GM12878 (cell line): Measurements from ENCODE around the gene SUPT3H.

Experiments used
- CBX5 ChIP-seq: sonication (generic); IDR thresholded peaks from 2 replicates; pipeline ENCODE4 v1.6.1; 2016; ENCODE audit warnings: low read depth, moderate library complexity, mild to moderate bottlenecking, inconsistent platforms
- CREB1 ChIP-seq: IDR thresholded peaks from 2 replicates; pipeline ENCODE4 v1.6.1; 2012; ENCODE audit warnings: low read depth, mild to moderate bottlenecking, inconsistent platforms
- EP300 ChIP-seq, 2 experiments: fragments of 150-350 bp in 1 of 2; IDR thresholded peaks; 2 replicates each; pipeline ENCODE4 v1.6.1; 2011 to 2012; ENCODE audit warnings: low read depth in 2 of 2, low read length in 2 of 2, borderline replicate concordance in 1 of 2, improper control_type of control experiment in 1 of 2, inconsistent platforms in 1 of 2; ENCODE audit not compliant: control insufficient read depth in 1 of 2
- KDM1A ChIP-seq: fragments of 200-600 bp; sonication (generic); IDR thresholded peaks from 2 replicates; pipeline ENCODE4 v1.6.1; 2016; ENCODE audit warnings: borderline replicate concordance
- POLR2AphosphoS2 ChIP-seq: IDR thresholded peaks from 2 replicates; pipeline ENCODE4 v1.6.1; 2011; ENCODE audit warnings: low read depth, mild to moderate bottlenecking, low read length, improper control_type of control experiment, moderate library complexity
- SMAD1 ChIP-seq: fragments of 450-650 bp; IDR thresholded peaks from 2 replicates; pipeline ENCODE4 v1.6.1; 2018; ENCODE audit warnings: mild to moderate bottlenecking, low read depth; ENCODE audit not compliant: partially characterized antibody
- TF ChIP-seq, protein P1 (sequence below), 3 experiments: IDR thresholded peaks in 2 of 3; conservative IDR thresholded peaks in 1 of 3; 2 replicates each; pipeline ENCODE4 v1.5.1; 2011; ENCODE audit warnings: low read depth in 3 of 3, low read length in 3 of 3, mild to moderate bottlenecking in 3 of 3, control low read depth in 2 of 3, moderate library complexity in 2 of 3, inconsistent platforms in 1 of 3, mixed read lengths in 1 of 3; ENCODE audit not compliant: control insufficient read depth in 2 of 3, insufficient read depth in 1 of 3; ENCODE audit errors: extremely low read depth in 1 of 3
- TF ChIP-seq, protein P2 (sequence below): IDR thresholded peaks from 2 replicates; pipeline ENCODE4 v1.6.1; 2012; ENCODE audit warnings: mild to moderate bottlenecking, low read depth, low read length

DNA sequence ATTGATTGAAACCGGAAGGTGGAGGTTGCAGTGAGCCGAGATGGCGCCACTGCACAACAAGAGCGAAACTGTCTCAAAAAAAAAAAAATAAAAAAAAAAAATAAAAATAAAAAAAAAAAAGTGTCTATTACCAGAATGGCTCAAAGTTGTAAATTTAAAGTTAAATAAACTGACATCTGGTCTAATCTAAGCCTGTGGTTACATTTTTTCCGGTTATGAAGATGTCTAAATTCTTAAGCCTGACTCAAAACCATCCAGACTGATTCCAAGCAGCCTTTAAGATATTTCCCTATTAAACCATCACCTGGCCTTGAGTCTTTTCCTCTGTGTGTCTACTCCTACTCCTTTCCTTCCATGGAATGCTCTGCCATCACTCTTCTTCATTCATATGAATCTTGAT lies 421.3 kb downstream of the SUPT3H start:
- TF ChIP-seq EP300 (IDR thresholded peaks at IDR 0.05; ENCODE audit: borderline replicate concordance in 1 of 2, control insufficient read depth in 1 of 2, low read depth in 2 of 2, low read length in 2 of 2): no peak
- no peak for TF ChIP-seq POLR2AphosphoS2
- TF ChIP-seq CBX5: no peak
- TF ChIP-seq SMAD1: no peak
- TF ChIP-seq, protein P1, sequence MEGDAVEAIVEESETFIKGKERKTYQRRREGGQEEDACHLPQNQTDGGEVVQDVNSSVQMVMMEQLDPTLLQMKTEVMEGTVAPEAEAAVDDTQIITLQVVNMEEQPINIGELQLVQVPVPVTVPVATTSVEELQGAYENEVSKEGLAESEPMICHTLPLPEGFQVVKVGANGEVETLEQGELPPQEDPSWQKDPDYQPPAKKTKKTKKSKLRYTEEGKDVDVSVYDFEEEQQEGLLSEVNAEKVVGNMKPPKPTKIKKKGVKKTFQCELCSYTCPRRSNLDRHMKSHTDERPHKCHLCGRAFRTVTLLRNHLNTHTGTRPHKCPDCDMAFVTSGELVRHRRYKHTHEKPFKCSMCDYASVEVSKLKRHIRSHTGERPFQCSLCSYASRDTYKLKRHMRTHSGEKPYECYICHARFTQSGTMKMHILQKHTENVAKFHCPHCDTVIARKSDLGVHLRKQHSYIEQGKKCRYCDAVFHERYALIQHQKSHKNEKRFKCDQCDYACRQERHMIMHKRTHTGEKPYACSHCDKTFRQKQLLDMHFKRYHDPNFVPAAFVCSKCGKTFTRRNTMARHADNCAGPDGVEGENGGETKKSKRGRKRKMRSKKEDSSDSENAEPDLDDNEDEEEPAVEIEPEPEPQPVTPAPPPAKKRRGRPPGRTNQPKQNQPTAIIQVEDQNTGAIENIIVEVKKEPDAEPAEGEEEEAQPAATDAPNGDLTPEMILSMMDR (IDR thresholded peaks at IDR 0.05 in 2 of 3, conservative IDR thresholded peaks at IDR 0.05 in 1 of 3; ENCODE audit: control insufficient read depth in 2 of 3, extremely low read depth in 1 of 3, insufficient read depth in 1 of 3, low read depth in 3 of 3, low read length in 3 of 3): no peak
- no peak for TF ChIP-seq KDM1A
- no peak for TF ChIP-seq CREB1
- TF ChIP-seq, protein P2, sequence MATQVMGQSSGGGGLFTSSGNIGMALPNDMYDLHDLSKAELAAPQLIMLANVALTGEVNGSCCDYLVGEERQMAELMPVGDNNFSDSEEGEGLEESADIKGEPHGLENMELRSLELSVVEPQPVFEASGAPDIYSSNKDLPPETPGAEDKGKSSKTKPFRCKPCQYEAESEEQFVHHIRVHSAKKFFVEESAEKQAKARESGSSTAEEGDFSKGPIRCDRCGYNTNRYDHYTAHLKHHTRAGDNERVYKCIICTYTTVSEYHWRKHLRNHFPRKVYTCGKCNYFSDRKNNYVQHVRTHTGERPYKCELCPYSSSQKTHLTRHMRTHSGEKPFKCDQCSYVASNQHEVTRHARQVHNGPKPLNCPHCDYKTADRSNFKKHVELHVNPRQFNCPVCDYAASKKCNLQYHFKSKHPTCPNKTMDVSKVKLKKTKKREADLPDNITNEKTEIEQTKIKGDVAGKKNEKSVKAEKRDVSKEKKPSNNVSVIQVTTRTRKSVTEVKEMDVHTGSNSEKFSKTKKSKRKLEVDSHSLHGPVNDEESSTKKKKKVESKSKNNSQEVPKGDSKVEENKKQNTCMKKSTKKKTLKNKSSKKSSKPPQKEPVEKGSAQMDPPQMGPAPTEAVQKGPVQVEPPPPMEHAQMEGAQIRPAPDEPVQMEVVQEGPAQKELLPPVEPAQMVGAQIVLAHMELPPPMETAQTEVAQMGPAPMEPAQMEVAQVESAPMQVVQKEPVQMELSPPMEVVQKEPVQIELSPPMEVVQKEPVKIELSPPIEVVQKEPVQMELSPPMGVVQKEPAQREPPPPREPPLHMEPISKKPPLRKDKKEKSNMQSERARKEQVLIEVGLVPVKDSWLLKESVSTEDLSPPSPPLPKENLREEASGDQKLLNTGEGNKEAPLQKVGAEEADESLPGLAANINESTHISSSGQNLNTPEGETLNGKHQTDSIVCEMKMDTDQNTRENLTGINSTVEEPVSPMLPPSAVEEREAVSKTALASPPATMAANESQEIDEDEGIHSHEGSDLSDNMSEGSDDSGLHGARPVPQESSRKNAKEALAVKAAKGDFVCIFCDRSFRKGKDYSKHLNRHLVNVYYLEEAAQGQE: no peak
